ENCODE data around the gene TTLL3.
A peak's percentile ranks its signal among the peaks of the same experiment; 100 is the strongest.

TTLL3 gene

GRCh38 chr3:9786825-9787669 lies 23.0 kb upstream of the TTLL3 start:
- Histone ChIP-seq H3K27me3 (no peaks in the 10 kb centered on the region), H3K4me3 (no peak overlapping the region), H3K9ac (no peak overlapping the region), H3K4me1 (peaks cover 32% of the 10 kb centered on the region), H3K9me3 (no peaks in the 10 kb centered on the region), H4K20me1 (no peaks in the 10 kb centered on the region), H3K4me2 (no peak overlapping the region), H3K27ac (no peak overlapping the region), H3K36me3 (peaks cover 34% of the 10 kb centered on the region)
- no peak for TF ChIP-seq Cebpa-rat (IDR thresholded peaks at IDR 0.05)

- no peak overlapping the region for H3K27ac ChIP-seq
- H4K20me1 ChIP-seq = no peaks in the 10 kb centered on the region
- H3K27me3 ChIP-seq = no peaks in the 10 kb centered on the region
- H3K4me1 ChIP-seq = peaks cover 27% of the 10 kb centered on the region
- no peak for TF ChIP-seq Cebpa-rat (IDR thresholded peaks at IDR 0.05)
- H3K4me3 ChIP-seq = no peak overlapping the region
- H3K9ac ChIP-seq = no peak overlapping the region
- H3K36me3 ChIP-seq = peaks cover 34% of the 10 kb centered on the region
- no peak overlapping the region for H3K4me2 ChIP-seq
- no peaks in the 10 kb centered on the region for H3K9me3 ChIP-seq
These were observed 22.3 kb upstream of the TTLL3 start for GRCh38 chr3:9787714-9788113.

GRCh38 chr3:9791127-9791526 lies 18.9 kb upstream of the TTLL3 start:
- peaks cover 45% of the 10 kb centered on the region for H3K36me3 ChIP-seq
- H4K20me1 ChIP-seq = peaks cover 30% of the 10 kb centered on the region
- TF ChIP-seq Cebpa-rat (IDR thresholded peaks at IDR 0.05) = no peak
- H3K4me1 ChIP-seq = peaks cover 37% of the 10 kb centered on the region
- peak overlapping the region; percentile 72 for H3K4me2 ChIP-seq
- H3K27me3 ChIP-seq = no peaks in the 10 kb centered on the region
- no peaks in the 10 kb centered on the region for H3K9me3 ChIP-seq
- 0 out of 2 replicates have a peak overlapping the region, but pooled peaks have one; percentile 99 for H3K27ac ChIP-seq
- H3K4me3 ChIP-seq = no peak overlapping the region
- no peak overlapping the region for H3K9ac ChIP-seq

GRCh38 chr3:9791790-9792404 lies 18.2 kb upstream of the TTLL3 start:
- Histone ChIP-seq H3K9ac (peak overlapping the region; percentile 98), H3K27me3 (no peaks in the 10 kb centered on the region), H3K4me1 (peaks cover 37% of the 10 kb centered on the region), H3K27ac (peak overlapping the region; percentile 99), H4K20me1 (peaks cover 38% of the 10 kb centered on the region), H3K4me2 (peak overlapping the region; percentile 72), H3K36me3 (peaks cover 48% of the 10 kb centered on the region), H3K4me3 (peak overlapping the region; percentile 98), H3K9me3 (no peaks in the 10 kb centered on the region)
- TF ChIP-seq Cebpa-rat (IDR thresholded peaks at IDR 0.05) = no peak

- Histone ChIP-seq H3K36me3 (peaks cover 49% of the 10 kb centered on the region), H3K4me3 (peak within 1 kb of the TSS; percentile 98), H3K27me3 (no peaks in the 10 kb centered on the region), H4K20me1 (peaks cover 44% of the 10 kb centered on the region), H3K4me2 (peak within 1 kb of the TSS; percentile 94), H3K27ac (peak within 1 kb of the TSS; percentile 99), H3K9me3 (no peaks in the 10 kb centered on the region), H3K9ac (peak within 1 kb of the TSS; percentile 98), H3K4me1 (peaks cover 37% of the 10 kb centered on the region)
- TF ChIP-seq Cebpa-rat (IDR thresholded peaks at IDR 0.05) = no peak
These were observed 17.5 kb upstream of the TTLL3 start, which contains the start of the genes ARPC4 and TADA3 for GRCh38 chr3:9792405-9793160. TSS of gene ARPC4 (plus strand) at chr3:9793082. CDS start at chr3:9793122, 40 bp downstream. TSS of gene TADA3 (minus strand) at chr3:9792473. CDS start at chr3:9791466, 1,007 bp downstream.

GRCh38 chr3:9793161-9793781 lies 16.8 kb upstream of the TTLL3 start:
- Histone ChIP-seq H3K4me3 (peak overlapping the region; percentile 98), H3K9ac (peak overlapping the region; percentile 98), H3K4me2 (peak overlapping the region; percentile 94), H4K20me1 (peaks cover 51% of the 10 kb centered on the region), H3K27me3 (no peaks in the 10 kb centered on the region), H3K4me1 (peaks cover 37% of the 10 kb centered on the region), H3K9me3 (no peaks in the 10 kb centered on the region), H3K27ac (peak overlapping the region; percentile 99), H3K36me3 (peaks cover 56% of the 10 kb centered on the region)
- TF ChIP-seq Cebpa-rat (IDR thresholded peaks at IDR 0.05) = no peak

- Histone ChIP-seq H3K4me1 (peaks cover 37% of the 10 kb centered on the region), H4K20me1 (peaks cover 63% of the 10 kb centered on the region), H3K9ac (peak overlapping the region; percentile 98), H3K27ac (no peak overlapping the region), H3K27me3 (no peaks in the 10 kb centered on the region), H3K9me3 (no peaks in the 10 kb centered on the region), H3K4me3 (peak overlapping the region; percentile 98; the same call in 1 of the 2 replicates), H3K4me2 (peak overlapping the region; percentile 94), H3K36me3 (peaks cover 59% of the 10 kb centered on the region)
- TF ChIP-seq Cebpa-rat (IDR thresholded peaks at IDR 0.05) = no peak
These were observed 15.7 kb upstream of the TTLL3 start for GRCh38 chr3:9794400-9794799.

- Histone ChIP-seq H3K27ac (no peak overlapping the region), H3K4me3 (no peak overlapping the region), H3K4me1 (peaks cover 37% of the 10 kb centered on the region), H3K4me2 (peak overlapping the region; percentile 94), H3K9me3 (no peaks in the 10 kb centered on the region), H3K27me3 (no peaks in the 10 kb centered on the region), H3K9ac (peak overlapping the region; percentile 98; the same call in 1 of the 2 replicates), H4K20me1 (peaks cover 71% of the 10 kb centered on the region), H3K36me3 (peaks cover 63% of the 10 kb centered on the region)
- no peak for TF ChIP-seq Cebpa-rat (IDR thresholded peaks at IDR 0.05)
These were observed 14.9 kb upstream of the TTLL3 start for GRCh38 chr3:9795207-9795606.
